SKM-1 treated with dmso at 0.1 percent for 144 hours (cell line): ENCODE results near the gene ST8SIA4.

Source experiments
- DNase-seq: peaks from one replicate; lab custom pipeline; 2025; ENCODE audit not compliant: unreplicated experiment; lab: John Stamatoyannopoulos, UW

The ST8SIA4 gene

GRCh38 chr5:100903039-100903887 is at the start of gene ST8SIA4:
Gene ST8SIA4, minus strand, starts transcription at chr5:100903282. Its CDS starts 327 bp downstream, at chr5:100902955.
- peak; percentile 86 for DNase-seq

GRCh38 chr5:100950985-100951384 is 47.9 kb upstream of the ST8SIA4 start:
- DNase-seq = no peak

- no peak for DNase-seq
Measured at GRCh38 chr5:100913298-100913697, 10.2 kb upstream of the ST8SIA4 start.

GRCh38 chr5:100909034-100909433 is 6.0 kb upstream of the ST8SIA4 start:
- DNase-seq = no peak

GRCh38 chr5:100905259-100905914 is 2.3 kb upstream of the ST8SIA4 start:
- peak; percentile 35 for DNase-seq

GRCh38 chr5:100904259-100904861 is 1.3 kb upstream of the ST8SIA4 start:
- peak; percentile 45 for DNase-seq

GRCh38 chr5:100902440-100903038 is 543 bp downstream of the ST8SIA4 start:
- DNase-seq = peak; percentile 43

GRCh38 chr5:100901821-100902341 is 1.2 kb downstream of the ST8SIA4 start:
- DNase-seq = peak; percentile 93

GRCh38 chr5:100900796-100901781 is 2.0 kb downstream of the ST8SIA4 start:
- DNase-seq = peak; percentile 79

- peak; percentile 52 for DNase-seq
Measured at GRCh38 chr5:100900142-100900795, 2.8 kb downstream of the ST8SIA4 start.

- DNase-seq = no peak
Measured at GRCh38 chr5:100899675-100900074, 3.4 kb downstream of the ST8SIA4 start.

GRCh38 chr5:100898504-100899346 is 4.4 kb downstream of the ST8SIA4 start:
- no peak for DNase-seq

- DNase-seq = no peak
Measured at GRCh38 chr5:100896054-100896453, 7.0 kb downstream of the ST8SIA4 start.

GRCh38 chr5:100890461-100891008 is 12.5 kb downstream of the ST8SIA4 start:
- no peak for DNase-seq

GRCh38 chr5:100889896-100890295 is 13.2 kb downstream of the ST8SIA4 start:
- no peak for DNase-seq

- no peak for DNase-seq
Measured at GRCh38 chr5:100889165-100889743, 13.8 kb downstream of the ST8SIA4 start.

GRCh38 chr5:100877274-100877673 is 25.8 kb downstream of the ST8SIA4 start:
- no peak for DNase-seq
